ENCODE data around the gene DMGDH.

Gene DMGDH

DNA sequence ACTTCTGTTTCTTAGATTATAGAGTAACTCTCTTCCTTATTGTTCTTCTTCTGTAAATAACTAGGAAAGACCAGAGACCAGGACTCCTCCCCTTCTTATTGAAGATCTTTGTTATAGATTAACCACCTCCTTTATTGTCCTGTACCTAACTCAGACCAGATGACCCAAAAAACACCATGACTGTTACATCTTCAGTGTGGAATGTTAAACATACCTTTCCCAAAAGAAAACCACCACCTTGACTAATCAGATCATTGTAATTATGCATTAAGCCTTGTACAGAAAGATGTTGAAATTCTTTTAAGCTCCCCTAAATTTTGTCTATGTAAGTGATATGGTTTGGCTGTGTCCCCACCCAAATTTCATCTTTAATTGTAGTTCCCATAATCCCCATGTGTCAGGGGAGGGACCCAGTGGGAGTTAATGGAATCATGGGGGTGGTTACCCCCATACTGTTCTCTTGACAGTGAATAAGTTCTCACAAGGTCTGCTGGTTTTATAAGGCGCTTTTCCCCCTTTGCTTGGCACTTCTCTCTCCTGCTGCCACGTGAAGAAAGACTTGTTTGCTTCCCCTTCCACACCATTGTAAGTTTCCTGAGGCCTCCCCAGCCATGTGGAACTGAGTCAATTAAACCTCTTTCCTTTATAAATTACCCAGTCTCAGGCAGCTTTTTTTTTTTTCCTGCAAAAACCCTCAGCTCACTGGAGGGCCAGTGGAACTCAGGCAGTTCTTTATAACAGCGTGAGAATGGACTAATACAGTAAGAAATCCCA lies 110.6 kb downstream of the DMGDH start:
- no peak for TF ChIP-seq ZNF274 (IDR thresholded peaks at IDR 0.05; ENCODE audit: low read depth, low read length)
- no peak overlapping the region for H3K4me3 ChIP-seq (ENCODE audit: low read length)

- H3K4me3 ChIP-seq (ENCODE audit: low read length): no peak overlapping the region
- TF ChIP-seq ZNF274 (IDR thresholded peaks at IDR 0.05; ENCODE audit: low read depth, low read length): no peak
These were observed 112.6 kb downstream of the DMGDH start for GRCh38 chr5:78956901-78957300.

GRCh38 chr5:78953092-78953800 lies 116.2 kb downstream of the DMGDH start:
- TF ChIP-seq ZNF274 (IDR thresholded peaks at IDR 0.05; ENCODE audit: low read depth, low read length): no peak
- H3K4me3 ChIP-seq (ENCODE audit: low read length): no peak overlapping the region
